WTC11 (cell line): ENCODE data around the gene BRSK2. TPM values are rescaled to one million over a fixed set of nuclear protein-coding genes. Genes with fewer than 3 reads are reported as not detected.

Source experiments
- ATAC-seq: fragments of 200-7000 bp; cut with Tn5 transposase; 2 replicates; pipeline ENCODE4 v1.10.0; 2021; ENCODE audit warnings: mild to moderate bottlenecking, moderate library complexity
- CTCF ChIA-PET: fragments of 300-600 bp; sonication (Branson Sonifier 250); formaldehyde crosslinking; loops from one replicate; lab custom pipeline; 2021; ENCODE audit warnings: antibody characterized with exemption; lab: Charles Lee
- POLR2A ChIA-PET: fragments of 350-600 bp; sonication (Branson Sonifier 250); formaldehyde crosslinking; loops from one replicate; lab custom pipeline; 2021; ENCODE audit warnings: antibody characterized with exemption; lab: Charles Lee
- DNase-seq: peaks from one replicate; pipeline ENCODE4 v3.0.0; 2021; ENCODE audit warnings: low spot score
- H3K27ac Mint-ChIP-seq: 2 replicates; pipeline ENCODE4 v1.8.0; 2021; ENCODE audit warnings: mixed read lengths
- H3K27me3 Mint-ChIP-seq: 2 replicates; pipeline ENCODE4 v1.8.0; 2021; ENCODE audit warnings: low read depth, mild to moderate bottlenecking, moderate library complexity, mixed read lengths
- H3K36me3 Mint-ChIP-seq: 2 replicates; pipeline ENCODE4 v1.8.0; 2021; ENCODE audit warnings: mixed read lengths
- H3K4me1 Mint-ChIP-seq: 2 replicates; pipeline ENCODE4 v1.8.0; 2022; ENCODE audit warnings: mixed read lengths
- H3K4me3 Mint-ChIP-seq: 2 replicates; pipeline ENCODE4 v1.8.0; 2021; ENCODE audit warnings: mild to moderate bottlenecking, moderate library complexity, mixed read lengths
- H3K9me3 Mint-ChIP-seq: 2 replicates; pipeline ENCODE4 v1.8.0; 2021; ENCODE audit warnings: mixed read lengths
- ATF1 ChIP-seq: sonication (generic); formaldehyde crosslinking; IDR thresholded peaks from 2 replicates; pipeline ENCODE4 v1.8.1; 2023; ENCODE audit warnings: mild to moderate bottlenecking, moderate library complexity, missing genetic modification reagents
- CBFB ChIP-seq: sonication (generic); formaldehyde crosslinking; IDR thresholded peaks from 2 replicates; pipeline ENCODE4 v1.8.1; 2022; ENCODE audit warnings: mild to moderate bottlenecking, low read depth, missing genetic modification reagents
- CREM ChIP-seq: sonication (generic); formaldehyde crosslinking; IDR thresholded peaks from 2 replicates; pipeline ENCODE4 v1.8.1; 2022; ENCODE audit warnings: mild to moderate bottlenecking, missing genetic modification reagents, moderate library complexity
- CTCF ChIP-seq: fragments of 200-600 bp; IDR thresholded peaks from 2 replicates; pipeline ENCODE4 v1.8.0; 2022; ENCODE audit warnings: antibody characterized with exemption
- E2F5 ChIP-seq: sonication (generic); formaldehyde crosslinking; IDR thresholded peaks from 2 replicates; pipeline ENCODE4 v1.8.1; 2022; ENCODE audit warnings: mild to moderate bottlenecking, moderate library complexity, missing genetic modification reagents
- GRHL2 ChIP-seq: fragments of 250-450 bp; sonication (Bioruptor Pico); IDR thresholded peaks from 2 replicates; pipeline ENCODE4 v1.8.0; 2022; ENCODE audit warnings: mild to moderate bottlenecking, moderate library complexity; ENCODE audit not compliant: insufficient replicate concordance, severe bottlenecking
- GTF2I ChIP-seq: fragments of 250-450 bp; sonication (Bioruptor Pico); conservative IDR thresholded peaks from 2 replicates; pipeline ENCODE4 v1.4.0; 2021; ENCODE audit warnings: mild to moderate bottlenecking
- IRF2 ChIP-seq: sonication (generic); formaldehyde crosslinking; IDR thresholded peaks from 2 replicates; pipeline ENCODE4 v1.8.0; 2022; ENCODE audit warnings: low read depth, missing genetic modification reagents, borderline replicate concordance
- JUN ChIP-seq: sonication (generic); formaldehyde crosslinking; IDR thresholded peaks from 2 replicates; pipeline ENCODE4 v1.8.0; 2023; ENCODE audit warnings: mild to moderate bottlenecking, missing genetic modification reagents
- NR3C1 ChIP-seq: sonication (generic); formaldehyde crosslinking; conservative IDR thresholded peaks from 2 replicates; pipeline ENCODE4 v1.8.1; 2023; ENCODE audit warnings: low read depth, mild to moderate bottlenecking, missing genetic modification reagents
- RELA ChIP-seq: sonication (generic); formaldehyde crosslinking; IDR thresholded peaks from 2 replicates; pipeline ENCODE4 v1.8.1; 2022; ENCODE audit warnings: missing genetic modification reagents, mild to moderate bottlenecking, borderline replicate concordance
- ZNF121 ChIP-seq: sonication (generic); formaldehyde crosslinking; IDR thresholded peaks from 2 replicates; pipeline ENCODE4 v1.8.0; 2023; ENCODE audit warnings: missing genetic modification reagents
- ZNF138 ChIP-seq: sonication (generic); formaldehyde crosslinking; conservative IDR thresholded peaks from 2 replicates; pipeline ENCODE4 v1.8.1; 2022; ENCODE audit warnings: mild to moderate bottlenecking, moderate library complexity, missing genetic modification reagents
- ZNF219 ChIP-seq: sonication (generic); formaldehyde crosslinking; IDR thresholded peaks from 2 replicates; pipeline ENCODE4 v1.8.0; 2023; ENCODE audit warnings: missing genetic modification reagents, mild to moderate bottlenecking, borderline replicate concordance
- ZNF232 ChIP-seq: sonication (generic); formaldehyde crosslinking; IDR thresholded peaks from 2 replicates; pipeline ENCODE4 v1.8.0; 2022; ENCODE audit warnings: mild to moderate bottlenecking, missing genetic modification reagents
- ZNF671 ChIP-seq: fragments of 250-450 bp; sonication (Bioruptor Pico); IDR thresholded peaks from 2 replicates; pipeline ENCODE4 v1.8.0; 2021; ENCODE audit warnings: mild to moderate bottlenecking
- ZSCAN18 ChIP-seq: fragments of 250-450 bp; sonication (Bioruptor Pico); IDR thresholded peaks from 2 replicates; pipeline ENCODE4 v2.1.2; 2022; ENCODE audit warnings: mild to moderate bottlenecking, moderate library complexity
- total RNA-seq: library from RNA; stranded (reverse); gene quantifications from 3 replicates; pipeline ENCODE4 v1.2.3, GENCODE V29; 2021
- TF ChIP-seq, protein P1 (sequence below): fragments of 250-450 bp; sonication (Bioruptor Pico); conservative IDR thresholded peaks from 2 replicates; pipeline ENCODE4 v1.9.0; 2021; ENCODE audit warnings: mild to moderate bottlenecking
- TF ChIP-seq, protein P2 (sequence below): sonication (generic); formaldehyde crosslinking; IDR thresholded peaks from 2 replicates; pipeline ENCODE4 v1.8.1; 2022; ENCODE audit warnings: low read depth, mild to moderate bottlenecking, moderate library complexity, missing genetic modification reagents, borderline replicate concordance
- TF ChIP-seq, protein P3 (sequence below): sonication (generic); formaldehyde crosslinking; IDR thresholded peaks from 2 replicates; pipeline ENCODE4 v1.8.0; 2023; ENCODE audit warnings: missing genetic modification reagents
- TF ChIP-seq, protein P4 (sequence below): sonication (generic); formaldehyde crosslinking; IDR thresholded peaks from 2 replicates; pipeline ENCODE4 v1.8.1; 2022; ENCODE audit warnings: mild to moderate bottlenecking, missing genetic modification reagents, moderate library complexity, borderline replicate concordance

Gene BRSK2
- total RNA-seq, 1 experiment from 2014 or later: 34.5 TPM

- no peak for DNase-seq
- TF ChIP-seq, protein P1, sequence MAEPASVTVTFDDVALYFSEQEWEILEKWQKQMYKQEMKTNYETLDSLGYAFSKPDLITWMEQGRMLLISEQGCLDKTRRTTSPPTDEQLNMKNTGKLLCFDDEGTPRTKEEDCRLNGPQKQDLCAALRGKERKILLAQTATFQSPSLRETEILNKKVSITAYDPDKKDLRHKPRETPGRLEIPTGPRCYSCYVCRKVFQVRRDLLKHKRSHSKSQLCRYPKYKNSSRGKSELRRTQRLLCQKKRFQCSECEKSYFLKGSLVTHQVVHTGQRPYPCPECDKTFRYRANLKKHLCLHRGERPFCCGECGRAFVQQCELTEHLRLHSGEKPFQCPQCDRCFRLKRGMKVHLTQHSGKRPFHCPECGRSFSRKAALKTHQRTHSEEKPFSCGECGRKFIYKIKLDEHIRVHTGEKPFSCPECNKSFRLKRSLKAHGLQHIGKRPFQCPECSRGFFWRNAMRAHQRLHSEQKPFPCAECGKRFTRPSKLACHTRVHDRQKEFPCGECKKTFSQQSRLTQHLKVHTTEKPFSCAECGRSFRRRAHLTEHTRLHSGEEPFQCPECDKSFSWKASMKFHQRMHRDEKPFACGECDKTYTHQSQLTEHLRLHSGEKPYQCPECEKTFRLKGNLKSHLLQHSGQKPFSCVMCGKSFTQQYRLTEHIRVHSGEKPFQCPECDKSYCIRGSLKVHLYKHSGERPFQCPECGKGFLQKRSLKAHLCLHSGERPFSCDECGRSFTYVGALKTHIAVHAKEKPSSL (CRISPR knock-in tag): no peak
- TF ChIP-seq ZNF232: no peak
- TF ChIP-seq CTCF: no peak
- TF ChIP-seq, protein P2, sequence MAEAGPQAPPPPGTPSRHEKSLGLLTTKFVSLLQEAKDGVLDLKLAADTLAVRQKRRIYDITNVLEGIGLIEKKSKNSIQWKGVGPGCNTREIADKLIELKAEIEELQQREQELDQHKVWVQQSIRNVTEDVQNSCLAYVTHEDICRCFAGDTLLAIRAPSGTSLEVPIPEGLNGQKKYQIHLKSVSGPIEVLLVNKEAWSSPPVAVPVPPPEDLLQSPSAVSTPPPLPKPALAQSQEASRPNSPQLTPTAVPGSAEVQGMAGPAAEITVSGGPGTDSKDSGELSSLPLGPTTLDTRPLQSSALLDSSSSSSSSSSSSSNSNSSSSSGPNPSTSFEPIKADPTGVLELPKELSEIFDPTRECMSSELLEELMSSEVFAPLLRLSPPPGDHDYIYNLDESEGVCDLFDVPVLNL (CRISPR knock-in tag): no peak
- no peak for TF ChIP-seq JUN
- no peak for TF ChIP-seq ZSCAN18
- CTCF ChIA-PET: interaction anchor here (1.0 to 1.3 kb wide), 3 partner anchors 8 to 34 kb away, joined by 3 read pairs; no protein-coding TSS in a partner anchor
Observed at GRCh38 chr11:1448882-1449281, 59.1 kb downstream of the BRSK2 start.

DNA sequence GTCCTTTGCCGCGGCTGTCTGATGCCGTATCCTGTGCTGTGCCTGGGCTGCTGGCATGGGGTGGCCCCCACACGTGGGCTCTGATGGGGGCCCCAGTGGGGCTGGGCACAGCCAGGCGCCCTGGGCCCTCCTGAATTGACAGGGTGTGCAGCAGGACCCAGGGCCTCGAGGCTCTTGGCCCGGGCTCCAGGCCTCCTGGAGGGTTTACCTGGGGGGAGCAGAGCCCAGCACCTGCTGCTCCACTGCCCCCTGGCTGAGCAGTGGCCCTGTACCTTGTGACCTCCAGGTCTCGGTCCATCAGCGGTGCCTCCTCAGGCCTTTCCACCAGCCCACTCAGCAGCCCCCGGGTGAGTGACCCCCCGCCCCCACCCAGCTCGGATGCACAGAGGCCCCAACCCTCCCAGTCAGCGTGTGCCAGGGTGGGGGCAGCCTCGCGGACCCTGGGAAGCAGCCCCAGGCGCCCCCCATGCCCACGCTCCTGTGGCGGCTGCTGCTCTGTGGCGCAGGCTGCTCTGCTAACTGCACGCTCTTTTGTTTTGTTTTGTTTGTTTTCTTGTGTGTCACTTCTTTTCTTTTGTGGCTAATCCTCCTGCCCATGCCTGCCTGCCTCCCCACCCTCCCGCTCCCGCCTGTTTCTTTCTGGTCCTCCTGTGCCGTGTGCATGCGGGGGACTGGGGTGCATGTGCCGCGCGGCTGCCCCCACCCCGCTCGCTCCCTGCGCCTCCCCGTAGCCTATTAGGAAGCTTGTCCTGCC, 59.9 kb downstream of the BRSK2 start:
- DNase-seq (no peak), ATAC-seq (no peak)
- Mint-ChIP-seq H3K4me3 (no peak overlapping the region), H3K27me3 (no peaks in the 10 kb centered on the region), H3K9me3 (no peaks in the 10 kb centered on the region), H3K36me3 (no peaks in the 10 kb centered on the region), H3K4me1 (no peaks in the 10 kb centered on the region), H3K27ac (no peak overlapping the region)
- POLR2A ChIA-PET: no interaction called here
- CTCF ChIA-PET: interaction anchor here (1.3 kb wide), 1 partner anchor 33 kb away, joined by 3 read pairs; no protein-coding TSS in a partner anchor
- TF ChIP-seq, protein P2 (CRISPR knock-in tag): no peak
- TF ChIP-seq NR3C1 (no peak), E2F5 (CRISPR knock-in tag) (no peak), ZNF219 (CRISPR knock-in tag) (no peak), GRHL2 (CRISPR knock-in tag) (no peak), GTF2I (CRISPR knock-in tag) (no peak), ZNF232 (no peak), RELA (CRISPR knock-in tag) (no peak), ZNF121 (CRISPR knock-in tag) (no peak), IRF2 (no peak), CBFB (CRISPR knock-in tag) (no peak), ATF1 (CRISPR knock-in tag) (no peak), ZNF671 (CRISPR knock-in tag) (no peak), CREM (CRISPR knock-in tag) (no peak), ZNF138 (CRISPR knock-in tag) (no peak)
- TF ChIP-seq, protein P3, sequence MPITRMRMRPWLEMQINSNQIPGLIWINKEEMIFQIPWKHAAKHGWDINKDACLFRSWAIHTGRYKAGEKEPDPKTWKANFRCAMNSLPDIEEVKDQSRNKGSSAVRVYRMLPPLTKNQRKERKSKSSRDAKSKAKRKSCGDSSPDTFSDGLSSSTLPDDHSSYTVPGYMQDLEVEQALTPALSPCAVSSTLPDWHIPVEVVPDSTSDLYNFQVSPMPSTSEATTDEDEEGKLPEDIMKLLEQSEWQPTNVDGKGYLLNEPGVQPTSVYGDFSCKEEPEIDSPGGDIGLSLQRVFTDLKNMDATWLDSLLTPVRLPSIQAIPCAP (CRISPR knock-in tag): no peak
- TF ChIP-seq, protein P4, sequence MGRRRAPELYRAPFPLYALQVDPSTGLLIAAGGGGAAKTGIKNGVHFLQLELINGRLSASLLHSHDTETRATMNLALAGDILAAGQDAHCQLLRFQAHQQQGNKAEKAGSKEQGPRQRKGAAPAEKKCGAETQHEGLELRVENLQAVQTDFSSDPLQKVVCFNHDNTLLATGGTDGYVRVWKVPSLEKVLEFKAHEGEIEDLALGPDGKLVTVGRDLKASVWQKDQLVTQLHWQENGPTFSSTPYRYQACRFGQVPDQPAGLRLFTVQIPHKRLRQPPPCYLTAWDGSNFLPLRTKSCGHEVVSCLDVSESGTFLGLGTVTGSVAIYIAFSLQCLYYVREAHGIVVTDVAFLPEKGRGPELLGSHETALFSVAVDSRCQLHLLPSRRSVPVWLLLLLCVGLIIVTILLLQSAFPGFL (CRISPR knock-in tag): no peak

More at GRCh38 chr11:1448882-1449281, 59.1 kb downstream of the BRSK2 start:
- Mint-ChIP-seq H3K4me3 (no peak overlapping the region), H3K36me3 (no peaks in the 10 kb centered on the region), H3K4me1 (no peaks in the 10 kb centered on the region), H3K9me3 (no peaks in the 10 kb centered on the region), H3K27me3 (no peaks in the 10 kb centered on the region), H3K27ac (no peak overlapping the region)
- no peak for ATAC-seq
- POLR2A ChIA-PET: no interaction called here
